Activated CD8-positive, alpha-beta memory T cell treated with anti-CD3 and anti-CD28 coated beads, Interleukin-2, amount 50 U/mL, for 1 hour (primary cell): ENCODE measurements around the gene PLEKHG5.
"Not testable (repeated sequence)": the region's sequence is repeated elsewhere in the genome, so short reads cannot be mapped to it uniquely, and the experiment has no call there.

Experiments used
- DNase-seq: peaks from one replicate; pipeline ENCODE4 v3.0.0-alpha.2; 2020; ENCODE audit errors: extremely low read depth

Gene PLEKHG5

GRCh38 chr1:6445062-6445763 lies 46.3 kb downstream of the PLEKHG5 start:
- DNase-seq, result no peak

DNA sequence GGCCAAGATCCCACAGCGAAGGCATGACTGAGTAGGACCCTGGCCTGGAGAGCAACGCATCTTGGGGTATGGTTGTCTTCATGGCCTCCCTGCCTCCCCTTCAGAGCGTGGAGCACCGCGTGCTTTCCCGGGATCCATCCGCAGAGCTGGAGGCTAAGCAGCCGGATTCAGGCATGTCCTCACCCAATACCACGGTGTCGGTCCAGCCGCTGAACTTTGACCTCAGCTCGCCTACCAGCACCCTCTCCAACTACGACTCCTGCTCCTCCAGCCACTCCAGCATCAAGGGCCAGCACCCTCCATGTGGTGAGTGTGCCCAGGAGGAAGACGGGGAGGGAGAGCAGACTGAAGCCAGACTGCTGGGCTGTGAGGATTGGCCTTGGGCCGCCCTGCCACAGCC lies 47.1 kb downstream of the PLEKHG5 start:
- no peak for DNase-seq

DNA sequence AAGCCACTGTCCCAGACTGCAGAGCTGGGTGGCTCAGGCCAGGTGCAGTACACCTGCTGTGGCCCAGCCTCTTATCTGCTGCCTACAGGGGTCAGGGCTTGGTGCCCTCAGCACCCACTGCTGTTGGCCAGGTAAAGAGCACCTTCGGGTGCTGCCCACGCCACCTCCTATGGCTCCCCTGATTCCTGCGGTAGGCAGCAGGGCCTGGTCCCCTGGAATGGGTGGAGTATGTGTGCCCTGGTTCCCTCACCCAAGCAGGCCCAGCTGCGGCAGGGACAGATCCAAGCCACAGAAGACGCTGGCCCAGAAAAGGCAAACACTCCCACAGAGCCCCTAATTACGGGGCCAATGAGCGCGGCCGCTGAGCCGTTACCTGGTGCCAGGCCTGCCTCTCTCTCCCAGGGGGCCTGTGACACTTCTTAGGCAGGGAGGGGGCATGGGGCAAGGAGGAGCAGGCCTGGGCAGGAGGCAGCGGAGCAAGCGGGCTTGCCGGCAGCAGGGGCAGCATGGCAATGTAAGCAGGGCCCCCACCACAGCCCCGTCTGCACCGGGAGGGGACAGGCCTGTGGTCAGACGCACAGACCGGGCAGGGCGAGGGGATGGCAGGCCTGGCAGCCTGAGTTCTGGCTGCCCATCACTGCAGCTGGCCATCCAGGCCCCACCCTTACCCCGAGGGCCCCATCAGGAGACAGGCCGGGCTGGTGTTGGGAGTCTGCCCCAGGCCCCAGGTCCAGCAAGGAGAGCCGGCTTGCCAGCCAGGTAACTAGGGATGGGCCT lies 47.9 kb downstream of the PLEKHG5 start:
- DNase-seq, result no peak

GRCh38 chr1:6441586-6441985 lies 49.9 kb downstream of the PLEKHG5 start:
- no peak for DNase-seq

DNA sequence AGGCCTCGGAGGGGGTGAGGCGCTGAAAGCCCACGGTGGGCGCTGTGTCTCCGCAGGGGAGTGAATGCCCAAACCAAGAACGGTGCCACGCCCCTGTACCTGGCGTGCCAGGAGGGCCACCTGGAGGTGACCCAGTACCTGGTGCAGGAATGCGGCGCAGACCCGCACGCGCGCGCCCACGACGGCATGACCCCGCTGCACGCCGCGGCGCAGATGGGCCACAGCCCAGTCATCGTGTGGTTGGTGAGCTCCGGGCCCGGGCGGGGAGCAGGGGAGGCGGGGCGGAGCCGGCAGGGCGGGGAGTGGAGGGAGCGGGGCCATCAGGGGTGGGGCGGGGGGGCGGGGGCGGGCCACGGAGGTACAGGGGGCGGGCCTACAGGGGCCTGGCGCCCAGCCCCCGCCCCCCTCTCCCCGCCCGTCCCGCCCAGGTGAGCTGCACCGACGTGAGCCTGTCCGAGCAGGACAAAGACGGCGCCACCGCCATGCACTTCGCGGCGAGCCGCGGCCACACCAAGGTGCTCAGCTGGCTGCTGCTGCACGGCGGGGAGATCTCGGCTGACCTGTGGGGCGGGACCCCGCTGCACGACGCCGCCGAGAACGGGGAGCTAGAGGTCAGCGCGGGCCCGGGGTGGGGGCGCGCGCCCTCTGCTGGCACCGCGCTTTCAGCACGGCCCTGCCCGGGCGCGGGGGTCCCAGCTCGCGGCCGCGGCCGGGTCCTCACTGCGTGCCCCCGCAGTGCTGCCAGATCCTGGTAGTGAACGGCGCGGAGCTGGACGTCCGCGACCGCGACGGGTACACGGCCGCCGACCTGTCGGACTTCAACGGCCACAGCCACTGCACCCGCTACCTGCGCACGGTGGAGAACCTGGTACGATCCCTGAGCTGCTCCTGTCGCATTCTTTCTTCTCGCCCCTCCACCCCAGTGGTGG lies 51.0 kb downstream of the PLEKHG5 start:
- DNase-seq, result peak; percentile 30

GRCh38 chr1:6438047-6438525 lies 53.4 kb downstream of the PLEKHG5 start:
- DNase-seq, result no peak

DNA sequence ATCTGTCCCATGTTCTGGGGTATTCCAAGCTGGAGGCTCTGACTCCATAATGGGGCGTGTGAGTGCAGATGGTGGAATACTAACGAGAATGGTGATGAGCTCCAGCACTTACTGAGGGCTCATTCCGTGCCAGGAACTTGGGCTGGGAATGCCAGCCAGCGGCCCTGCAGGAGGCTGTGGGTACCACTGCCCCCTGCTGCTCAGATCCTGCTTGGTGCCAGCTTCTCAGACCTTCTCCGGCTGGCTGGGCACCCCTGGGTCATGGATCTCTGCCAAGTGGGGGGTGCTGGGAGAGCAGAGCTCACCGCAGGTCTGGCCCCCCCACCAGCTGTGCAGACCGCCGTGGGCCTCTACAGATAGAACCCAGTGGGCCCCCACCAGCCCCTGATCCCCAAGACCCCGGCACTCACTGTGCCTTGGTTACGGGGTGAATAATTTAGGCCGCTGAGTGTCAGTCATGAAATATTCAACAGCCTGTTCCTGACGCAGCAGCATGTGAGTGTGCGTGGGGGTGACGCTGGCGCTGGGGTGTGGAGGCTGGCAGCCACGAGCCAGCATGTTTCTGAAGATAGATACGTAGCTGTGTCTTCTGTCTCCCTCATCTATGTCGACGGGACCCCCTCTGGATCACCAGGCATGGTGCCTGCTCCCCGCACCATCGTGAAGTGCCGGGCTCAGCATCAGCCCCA lies 54.3 kb downstream of the PLEKHG5 start:
- DNase-seq, result not testable (repeated sequence)

- DNase-seq, result not testable (repeated sequence)
Observed at GRCh38 chr1:6436277-6436676, 55.2 kb downstream of the PLEKHG5 start.

DNA sequence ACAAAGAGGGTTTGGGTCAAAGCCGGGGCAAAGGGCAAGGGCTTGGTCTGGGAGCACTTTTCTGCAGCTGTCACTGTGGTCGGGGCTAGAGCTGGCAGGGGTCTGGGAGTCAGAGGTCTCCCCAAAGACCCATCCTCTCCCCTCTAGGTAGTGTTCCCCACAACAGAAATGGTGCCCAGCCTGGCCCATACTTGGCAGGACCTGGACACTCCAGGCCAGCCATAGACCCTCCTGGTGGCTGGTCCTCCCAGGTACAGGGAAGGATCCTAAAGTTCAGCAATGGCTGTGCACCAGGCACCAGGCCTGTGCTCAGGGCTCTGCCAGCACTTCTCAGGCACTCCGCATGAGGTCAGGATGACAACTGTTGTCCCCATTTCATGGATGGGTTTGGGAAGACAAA lies 55.9 kb downstream of the PLEKHG5 start:
- no peak for DNase-seq

- DNase-seq, result no peak
Observed at GRCh38 chr1:6435129-6435528, 56.3 kb downstream of the PLEKHG5 start.

DNA sequence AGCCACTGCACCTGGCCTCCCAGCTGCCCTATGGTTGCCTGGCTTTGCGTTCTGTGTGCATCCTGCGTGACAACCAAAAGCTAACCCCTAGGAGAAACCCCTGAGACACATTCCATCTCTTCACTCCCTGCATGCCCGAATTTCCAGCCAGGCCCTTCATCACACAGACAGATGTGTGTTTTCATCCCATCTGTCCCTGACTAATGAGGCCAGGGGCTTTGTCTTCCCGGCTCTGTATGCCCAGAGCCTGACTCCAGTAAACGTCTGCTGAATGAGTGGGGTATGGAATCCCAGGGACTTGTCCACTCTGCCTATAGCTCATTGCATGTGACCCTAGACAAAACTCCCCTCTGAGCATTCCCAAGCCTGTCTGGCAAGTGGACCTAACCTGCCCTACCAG lies 57.3 kb downstream of the PLEKHG5 start:
- no peak for DNase-seq

DNA sequence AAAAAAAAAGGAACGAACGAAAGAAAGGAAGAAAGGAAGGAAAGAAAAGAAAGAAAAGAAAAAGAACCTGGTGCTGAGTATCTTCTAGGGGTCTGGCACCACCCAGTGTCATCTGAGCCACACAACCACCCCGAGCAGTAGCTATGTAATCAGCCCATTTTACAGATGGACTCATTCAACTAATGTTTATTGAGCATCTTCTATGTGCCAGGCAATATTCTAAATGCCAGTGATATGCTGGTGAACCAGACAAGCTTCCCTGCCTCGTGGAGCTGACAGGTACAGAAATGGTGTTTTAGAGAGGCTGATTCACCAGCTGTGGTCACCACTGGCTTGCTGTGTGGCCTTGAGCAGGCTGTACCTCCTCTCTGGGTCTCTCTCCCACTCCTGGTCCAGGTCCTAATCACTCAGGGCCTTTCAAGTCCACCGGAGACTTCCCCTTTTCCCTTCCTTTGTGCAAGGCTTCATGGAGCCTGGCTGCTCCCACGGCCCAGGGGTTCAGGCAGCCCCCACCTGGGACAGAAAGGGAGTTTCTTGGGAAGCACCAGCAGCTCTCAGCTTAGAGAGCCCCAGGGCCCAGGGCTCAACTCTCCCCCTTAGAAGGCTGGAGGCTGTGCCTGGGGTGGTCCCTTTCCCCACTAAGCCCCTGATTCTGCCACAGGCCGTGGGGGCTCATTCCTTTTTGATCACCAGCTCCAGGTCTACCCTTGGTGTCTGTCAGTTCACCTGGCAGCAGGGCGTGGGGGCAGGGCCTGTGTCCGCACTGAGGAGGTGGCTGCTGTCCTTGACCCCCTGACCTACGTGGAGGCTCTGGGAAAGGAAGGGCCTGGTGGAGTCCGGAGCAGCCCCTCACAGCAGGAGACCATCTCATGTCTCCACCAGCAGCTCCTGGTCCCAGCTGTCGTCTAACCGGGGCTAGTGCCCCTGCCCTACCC lies 59.6 kb downstream of the PLEKHG5 start:
- not testable (repeated sequence) for DNase-seq

DNA sequence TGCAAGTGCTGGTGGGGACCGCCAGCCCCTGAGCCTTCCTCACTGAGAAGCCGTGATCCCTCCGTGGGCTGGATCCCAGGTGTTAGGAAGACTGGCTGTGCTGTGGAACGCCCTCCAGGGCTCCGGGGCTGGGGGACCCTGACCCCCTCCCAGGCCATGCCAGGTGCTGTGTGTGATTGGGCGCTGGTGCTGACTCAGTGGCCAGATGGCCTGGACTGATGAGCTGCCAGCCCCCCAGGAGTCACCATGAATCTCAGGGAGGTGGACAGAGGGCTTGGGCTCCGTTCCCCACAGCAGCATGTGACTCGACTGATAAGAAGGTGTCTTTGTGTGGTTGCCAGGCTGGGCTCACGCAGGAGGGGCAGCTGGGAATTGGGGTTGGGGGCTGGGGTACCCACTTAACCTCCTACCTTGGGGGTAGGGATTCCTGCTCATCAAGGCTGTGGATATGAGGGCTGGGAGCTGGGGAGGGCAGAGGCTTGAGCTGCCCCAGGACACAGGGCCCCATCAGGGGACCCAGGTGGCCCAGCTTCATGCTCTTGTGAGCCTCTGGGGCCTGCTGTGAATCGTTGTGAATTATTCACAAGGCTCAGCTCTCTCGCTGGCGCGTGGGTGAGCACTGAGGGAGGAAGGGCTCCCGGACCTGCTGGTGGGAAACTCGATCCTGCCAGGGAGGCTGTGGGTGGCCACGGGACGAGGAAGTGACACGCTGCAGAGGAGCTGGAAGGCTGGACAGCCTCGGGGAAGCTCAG lies 61.6 kb downstream of the PLEKHG5 start:
- not testable (repeated sequence) for DNase-seq

- not testable (repeated sequence) for DNase-seq
Observed at GRCh38 chr1:6428453-6428852, 63.0 kb downstream of the PLEKHG5 start.

GRCh38 chr1:6427441-6428390 lies 63.8 kb downstream of the PLEKHG5 start:
- DNase-seq, result no peak

DNA sequence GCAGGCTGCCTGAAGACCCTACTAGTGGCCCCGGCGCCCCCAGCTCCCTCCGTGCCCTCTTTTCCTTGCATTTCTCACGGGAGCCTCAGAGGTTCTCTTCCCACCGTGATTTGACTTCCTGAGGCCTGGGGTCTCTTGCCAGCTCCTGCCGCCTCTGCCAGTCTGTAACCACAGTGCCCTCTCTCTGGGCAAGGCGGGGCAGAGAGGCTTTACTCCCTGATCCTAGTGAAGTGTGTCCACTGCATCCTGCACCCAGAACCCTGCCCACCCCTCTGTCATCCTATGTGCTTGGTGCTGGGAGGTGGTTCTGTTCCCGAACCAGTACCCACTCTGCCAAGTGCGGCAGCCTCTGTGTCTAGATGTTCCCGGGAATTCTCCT lies 64.5 kb downstream of the PLEKHG5 start:
- DNase-seq, result no peak

- no peak for DNase-seq
Observed at GRCh38 chr1:6426277-6426971, 65.0 kb downstream of the PLEKHG5 start.

GRCh38 chr1:6425658-6426057 lies 65.8 kb downstream of the PLEKHG5 start:
- DNase-seq, result no peak
